ENCODE results near the gene CHD3.

DNA sequence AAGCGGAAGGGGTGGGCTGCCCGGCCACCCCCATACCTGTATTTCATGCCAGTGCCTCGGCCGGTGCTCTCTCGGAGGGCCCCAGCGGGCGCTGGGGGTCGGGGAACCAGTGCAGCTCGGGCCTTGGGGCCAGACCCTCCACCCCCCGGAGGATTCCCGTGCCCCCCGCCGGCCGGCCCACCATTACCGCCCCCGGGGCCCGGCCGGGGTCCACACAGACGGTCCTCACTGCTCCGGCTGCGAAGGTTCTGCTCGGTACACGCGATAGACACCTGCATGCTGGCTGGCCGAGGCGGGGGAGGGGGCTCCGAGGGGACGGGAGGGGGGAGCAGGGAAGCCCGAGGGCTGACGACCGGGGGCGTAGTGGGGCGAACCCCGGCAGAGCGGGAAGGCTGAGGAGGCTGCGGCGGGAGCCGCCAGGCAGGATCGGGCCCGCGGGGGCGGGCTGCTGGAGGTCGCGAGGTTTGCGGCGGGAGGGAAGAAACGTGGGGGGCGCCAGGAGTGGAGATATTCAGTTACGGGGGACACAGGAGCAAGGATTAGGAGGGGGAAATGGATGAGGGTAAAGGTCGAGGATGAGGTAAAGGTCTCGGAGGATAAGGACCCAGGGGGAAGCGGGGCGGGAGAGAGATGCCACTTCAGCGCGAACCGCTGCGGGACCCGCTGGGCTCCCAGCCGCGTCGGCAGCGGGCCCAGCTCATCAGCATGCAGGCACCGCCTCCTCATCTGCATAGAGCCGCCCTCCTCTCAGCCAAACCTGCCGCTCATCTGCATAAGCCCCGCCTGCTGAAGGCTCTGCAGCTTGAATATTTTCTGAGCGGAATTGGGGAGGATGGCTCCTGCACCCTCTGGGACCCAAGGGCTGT is 40.8 kb downstream of the CHD3 start, which contains the start of gene KCNAB3:
- TF ChIP-seq, protein P1, sequence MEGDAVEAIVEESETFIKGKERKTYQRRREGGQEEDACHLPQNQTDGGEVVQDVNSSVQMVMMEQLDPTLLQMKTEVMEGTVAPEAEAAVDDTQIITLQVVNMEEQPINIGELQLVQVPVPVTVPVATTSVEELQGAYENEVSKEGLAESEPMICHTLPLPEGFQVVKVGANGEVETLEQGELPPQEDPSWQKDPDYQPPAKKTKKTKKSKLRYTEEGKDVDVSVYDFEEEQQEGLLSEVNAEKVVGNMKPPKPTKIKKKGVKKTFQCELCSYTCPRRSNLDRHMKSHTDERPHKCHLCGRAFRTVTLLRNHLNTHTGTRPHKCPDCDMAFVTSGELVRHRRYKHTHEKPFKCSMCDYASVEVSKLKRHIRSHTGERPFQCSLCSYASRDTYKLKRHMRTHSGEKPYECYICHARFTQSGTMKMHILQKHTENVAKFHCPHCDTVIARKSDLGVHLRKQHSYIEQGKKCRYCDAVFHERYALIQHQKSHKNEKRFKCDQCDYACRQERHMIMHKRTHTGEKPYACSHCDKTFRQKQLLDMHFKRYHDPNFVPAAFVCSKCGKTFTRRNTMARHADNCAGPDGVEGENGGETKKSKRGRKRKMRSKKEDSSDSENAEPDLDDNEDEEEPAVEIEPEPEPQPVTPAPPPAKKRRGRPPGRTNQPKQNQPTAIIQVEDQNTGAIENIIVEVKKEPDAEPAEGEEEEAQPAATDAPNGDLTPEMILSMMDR (IDR thresholded peaks at IDR 0.05; ENCODE audit: poor library complexity, severe bottlenecking): no peak
- no peak for TF ChIP-seq EZH2 (IDR thresholded peaks at IDR 0.05; ENCODE audit: borderline replicate concordance, insufficient read depth, low read length, poor library complexity, severe bottlenecking)
- TF ChIP-seq SMC3 (conservative IDR thresholded peaks at IDR 0.05; ENCODE audit: poor library complexity): no peak
